ENCODE results near the gene RBM28.

The RBM28 gene

GRCh38 chr7:128343554-128344430, at the start of gene RBM28:
Gene RBM28 (minus strand): TSS chr7:128343908. CDS start chr7:128343793, 115 bp downstream.
- peak; percentile 88 for DNase-seq (ENCODE audit: low spot score)

- no peak for DNase-seq (ENCODE audit: low spot score)
Observed at GRCh38 chr7:128392446-128393327, 49.0 kb upstream of the RBM28 start.

- DNase-seq (ENCODE audit: low spot score) = no peak
Observed at GRCh38 chr7:128391805-128392204, 48.1 kb upstream of the RBM28 start.

- DNase-seq (ENCODE audit: low spot score) = no peak
Observed at GRCh38 chr7:128390871-128391565, 47.3 kb upstream of the RBM28 start.

- DNase-seq (ENCODE audit: low spot score) = no peak
Observed at GRCh38 chr7:128389618-128390329, 46.1 kb upstream of the RBM28 start.

- DNase-seq (ENCODE audit: low spot score) = no peak
Observed at GRCh38 chr7:128389085-128389617, 45.4 kb upstream of the RBM28 start.

- no peak for DNase-seq (ENCODE audit: low spot score)
Observed at GRCh38 chr7:128388145-128388485, 44.4 kb upstream of the RBM28 start.

GRCh38 chr7:128387216-128388144, 43.8 kb upstream of the RBM28 start:
- peak; percentile 45 for DNase-seq (ENCODE audit: low spot score)

- DNase-seq (ENCODE audit: low spot score) = no peak
Observed at GRCh38 chr7:128385988-128386925, 42.5 kb upstream of the RBM28 start.

- no peak for DNase-seq (ENCODE audit: low spot score)
Observed at GRCh38 chr7:128384726-128385125, 41.0 kb upstream of the RBM28 start.

- no peak for DNase-seq (ENCODE audit: low spot score)
Observed at GRCh38 chr7:128383776-128384175, 40.1 kb upstream of the RBM28 start.

- DNase-seq (ENCODE audit: low spot score) = peak; percentile 27
Observed at GRCh38 chr7:128381161-128381821, 37.6 kb upstream of the RBM28 start.

- no peak for DNase-seq (ENCODE audit: low spot score)
Observed at GRCh38 chr7:128380483-128381106, 36.9 kb upstream of the RBM28 start.

GRCh38 chr7:128379900-128380479, 36.3 kb upstream of the RBM28 start:
- no peak for DNase-seq (ENCODE audit: low spot score)

GRCh38 chr7:128378637-128379036, 34.9 kb upstream of the RBM28 start:
- no peak for DNase-seq (ENCODE audit: low spot score)

- no peak for DNase-seq (ENCODE audit: low spot score)
Observed at GRCh38 chr7:128376077-128376476, 32.4 kb upstream of the RBM28 start.

- DNase-seq (ENCODE audit: low spot score) = no peak
Observed at GRCh38 chr7:128374041-128374440, 30.3 kb upstream of the RBM28 start.

- no peak for DNase-seq (ENCODE audit: low spot score)
Observed at GRCh38 chr7:128373606-128374005, 29.9 kb upstream of the RBM28 start.

Measured in hematopoietic multipotent progenitor cell treated with erythropoietin and hydrocortisone succinate and interleukin-3 and kit ligand, for 15 days (in vitro differentiated cells).